22Rv1 (cell line): ENCODE results near the gene PSMD5.
A peak's percentile ranks its signal among the peaks of the same experiment; 100 is the strongest.

Experiments used
- H3K27ac ChIP-seq: fragments of 450-650 bp; 2 replicates; pipeline ENCODE4 v1.5.1; 2017
- ZFX ChIP-seq: fragments of 450-650 bp; IDR thresholded peaks from 2 replicates; pipeline ENCODE4 v1.6.1; 2017; ENCODE audit warnings: antibody characterized with exemption, borderline replicate concordance
- TF ChIP-seq, protein P1 (sequence below): fragments of 450-650 bp; IDR thresholded peaks from 2 replicates; pipeline ENCODE4 v1.5.1; 2017; ENCODE audit warnings: mild to moderate bottlenecking

PSMD5 gene

GRCh38 chr9:120832807-120833206 lies 9.9 kb downstream of the PSMD5 start:
- TF ChIP-seq, protein P1, sequence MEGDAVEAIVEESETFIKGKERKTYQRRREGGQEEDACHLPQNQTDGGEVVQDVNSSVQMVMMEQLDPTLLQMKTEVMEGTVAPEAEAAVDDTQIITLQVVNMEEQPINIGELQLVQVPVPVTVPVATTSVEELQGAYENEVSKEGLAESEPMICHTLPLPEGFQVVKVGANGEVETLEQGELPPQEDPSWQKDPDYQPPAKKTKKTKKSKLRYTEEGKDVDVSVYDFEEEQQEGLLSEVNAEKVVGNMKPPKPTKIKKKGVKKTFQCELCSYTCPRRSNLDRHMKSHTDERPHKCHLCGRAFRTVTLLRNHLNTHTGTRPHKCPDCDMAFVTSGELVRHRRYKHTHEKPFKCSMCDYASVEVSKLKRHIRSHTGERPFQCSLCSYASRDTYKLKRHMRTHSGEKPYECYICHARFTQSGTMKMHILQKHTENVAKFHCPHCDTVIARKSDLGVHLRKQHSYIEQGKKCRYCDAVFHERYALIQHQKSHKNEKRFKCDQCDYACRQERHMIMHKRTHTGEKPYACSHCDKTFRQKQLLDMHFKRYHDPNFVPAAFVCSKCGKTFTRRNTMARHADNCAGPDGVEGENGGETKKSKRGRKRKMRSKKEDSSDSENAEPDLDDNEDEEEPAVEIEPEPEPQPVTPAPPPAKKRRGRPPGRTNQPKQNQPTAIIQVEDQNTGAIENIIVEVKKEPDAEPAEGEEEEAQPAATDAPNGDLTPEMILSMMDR: no peak
- TF ChIP-seq ZFX: no peak
- peak overlapping the region; percentile 57 for H3K27ac ChIP-seq

GRCh38 chr9:120830865-120831264 lies 11.9 kb downstream of the PSMD5 start:
- no peak overlapping the region for H3K27ac ChIP-seq
- TF ChIP-seq, protein P1: no peak
- no peak for TF ChIP-seq ZFX

DNA sequence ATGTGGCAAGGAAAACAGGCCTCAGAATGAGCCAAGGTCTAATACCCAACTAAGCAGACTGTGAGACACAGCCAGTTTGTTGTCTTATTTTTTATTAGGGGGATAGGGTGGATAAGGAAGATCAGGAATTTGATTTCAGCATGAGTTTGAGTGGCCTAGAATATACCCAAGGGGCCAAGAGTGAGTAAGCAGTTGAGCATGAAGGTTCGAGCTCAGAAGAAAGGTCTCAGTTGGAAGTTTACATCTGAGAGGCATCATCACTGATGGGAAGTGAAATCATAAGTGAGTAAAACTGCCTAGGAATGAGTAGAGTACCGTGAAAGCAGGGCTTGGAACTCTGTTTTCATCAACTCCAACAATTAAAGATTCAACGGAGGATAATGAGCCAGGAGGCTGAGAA lies 12.6 kb downstream of the PSMD5 start:
- H3K27ac ChIP-seq: no peak overlapping the region

GRCh38 chr9:120829650-120830049 lies 13.1 kb downstream of the PSMD5 start:
- H3K27ac ChIP-seq: no peak overlapping the region
- TF ChIP-seq, protein P1: no peak
- no peak for TF ChIP-seq ZFX

More for the DNA sequence above, 12.6 kb downstream of the PSMD5 start:
- TF ChIP-seq, protein P1: no peak
- TF ChIP-seq ZFX: no peak

GRCh38 chr9:120820095-120820494 lies 22.6 kb downstream of the PSMD5 start:
- H3K27ac ChIP-seq: peak overlapping the region; percentile 62
- TF ChIP-seq ZFX: no peak
- TF ChIP-seq, protein P1: no peak

- TF ChIP-seq, protein P1: no peak
- TF ChIP-seq ZFX: no peak
- no peak overlapping the region for H3K27ac ChIP-seq
Measured at GRCh38 chr9:120818595-120818994, 24.1 kb downstream of the PSMD5 start.

GRCh38 chr9:120815075-120815474 lies 27.6 kb downstream of the PSMD5 start:
- no peak for TF ChIP-seq ZFX
- TF ChIP-seq, protein P1: no peak
- no peak overlapping the region for H3K27ac ChIP-seq
